Measurements from ENCODE around the gene CHRNA7. TPM values are rescaled to one million over a fixed set of nuclear protein-coding genes. Genes with fewer than 3 reads are reported as not detected.

CHRNA7 gene
- total and polyA plus RNA-seq, 10 of the 15 experiments (the other 5 are each of a cell fraction or from before 2014, with no cell fraction given), result 0.06 to 0.15 (median 0.12) TPM; not detected in 7

DNA sequence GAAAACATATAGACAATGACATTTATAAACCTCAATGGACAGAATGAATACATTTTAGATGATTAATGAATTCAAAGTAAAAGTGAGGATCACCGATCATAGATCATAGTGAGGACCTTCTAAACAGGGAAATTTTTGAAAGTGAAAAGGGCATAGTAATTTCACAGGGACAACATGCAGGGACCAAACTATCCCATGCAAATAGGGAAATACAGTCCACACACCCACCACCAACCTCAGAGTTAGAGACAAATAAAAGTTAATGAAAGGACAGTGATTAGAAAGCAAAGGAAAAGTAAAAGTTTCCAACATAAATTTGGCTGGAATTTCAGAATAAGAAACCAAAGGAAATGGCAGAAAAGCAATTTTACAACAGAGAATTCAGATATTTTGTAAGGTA lies 15.4 kb upstream of the CHRNA7 start:
- Histone ChIP-seq H3K9me3 (replicated peaks; ENCODE audit: control insufficient read depth, insufficient read depth, low read length) (no peaks in the 10 kb centered on the region), H3K4me3 (no peak overlapping the region), H3K4me2 (ENCODE audit: control insufficient read depth, insufficient read depth) (no peak overlapping the region), H3K9ac (ENCODE audit: control insufficient read depth, insufficient read depth, low read length) (no peak overlapping the region), H3K27me3 (replicated peaks in 1 of 2; ENCODE audit: control insufficient read depth in 2 of 2, insufficient read depth in 2 of 2, low read length in 1 of 2) (no peaks in the 10 kb centered on the region), H2AFZ (ENCODE audit: control insufficient read depth, low read depth, low read length) (no peak overlapping the region), H3K4me1 (ENCODE audit: control insufficient read depth, insufficient read depth, low read length) (no peaks in the 10 kb centered on the region), H3K27ac (ENCODE audit: control insufficient read depth, insufficient read depth) (no peak overlapping the region), H4K20me1 (ENCODE audit: control insufficient read depth, insufficient read depth) (no peaks in the 10 kb centered on the region), H3K79me2 (ENCODE audit: control insufficient read depth, insufficient read depth, low read length) (no peaks in the 10 kb centered on the region), H3K36me3 (ENCODE audit: control insufficient read depth in 2 of 2, insufficient read depth in 2 of 2, low read length in 1 of 2) (no peaks in the 10 kb centered on the region)
- BruUV-seq (replicated peaks), result no TSS peak
- ATAC-seq (no peak), DNase-seq (ENCODE audit: low read depth, low spot score) (no peak), FAIRE-seq (no peak)
- ChIA-PET CTCF (no interaction called here), SMC1A (ENCODE audit: uncharacterized antibody, unreplicated experiment) (no interaction called here), POLR2A (no interaction called here), RAD21 (ENCODE audit: unreplicated experiment) (no interaction called here)
- in situ Hi-C loops (cut with MboI), result no loop called here
- intact Hi-C loops (cut with micrococcal nuclease; ENCODE audit: unreplicated experiment), result no loop called here
- 62% methylated on average over 1 of the region's 1 CpG for WGBS (ENCODE audit: insufficient coverage, insufficient replicate concordance, low lambda C conversion rate, missing lambda C conversion rate)
- TF ChIP-seq, protein P1, sequence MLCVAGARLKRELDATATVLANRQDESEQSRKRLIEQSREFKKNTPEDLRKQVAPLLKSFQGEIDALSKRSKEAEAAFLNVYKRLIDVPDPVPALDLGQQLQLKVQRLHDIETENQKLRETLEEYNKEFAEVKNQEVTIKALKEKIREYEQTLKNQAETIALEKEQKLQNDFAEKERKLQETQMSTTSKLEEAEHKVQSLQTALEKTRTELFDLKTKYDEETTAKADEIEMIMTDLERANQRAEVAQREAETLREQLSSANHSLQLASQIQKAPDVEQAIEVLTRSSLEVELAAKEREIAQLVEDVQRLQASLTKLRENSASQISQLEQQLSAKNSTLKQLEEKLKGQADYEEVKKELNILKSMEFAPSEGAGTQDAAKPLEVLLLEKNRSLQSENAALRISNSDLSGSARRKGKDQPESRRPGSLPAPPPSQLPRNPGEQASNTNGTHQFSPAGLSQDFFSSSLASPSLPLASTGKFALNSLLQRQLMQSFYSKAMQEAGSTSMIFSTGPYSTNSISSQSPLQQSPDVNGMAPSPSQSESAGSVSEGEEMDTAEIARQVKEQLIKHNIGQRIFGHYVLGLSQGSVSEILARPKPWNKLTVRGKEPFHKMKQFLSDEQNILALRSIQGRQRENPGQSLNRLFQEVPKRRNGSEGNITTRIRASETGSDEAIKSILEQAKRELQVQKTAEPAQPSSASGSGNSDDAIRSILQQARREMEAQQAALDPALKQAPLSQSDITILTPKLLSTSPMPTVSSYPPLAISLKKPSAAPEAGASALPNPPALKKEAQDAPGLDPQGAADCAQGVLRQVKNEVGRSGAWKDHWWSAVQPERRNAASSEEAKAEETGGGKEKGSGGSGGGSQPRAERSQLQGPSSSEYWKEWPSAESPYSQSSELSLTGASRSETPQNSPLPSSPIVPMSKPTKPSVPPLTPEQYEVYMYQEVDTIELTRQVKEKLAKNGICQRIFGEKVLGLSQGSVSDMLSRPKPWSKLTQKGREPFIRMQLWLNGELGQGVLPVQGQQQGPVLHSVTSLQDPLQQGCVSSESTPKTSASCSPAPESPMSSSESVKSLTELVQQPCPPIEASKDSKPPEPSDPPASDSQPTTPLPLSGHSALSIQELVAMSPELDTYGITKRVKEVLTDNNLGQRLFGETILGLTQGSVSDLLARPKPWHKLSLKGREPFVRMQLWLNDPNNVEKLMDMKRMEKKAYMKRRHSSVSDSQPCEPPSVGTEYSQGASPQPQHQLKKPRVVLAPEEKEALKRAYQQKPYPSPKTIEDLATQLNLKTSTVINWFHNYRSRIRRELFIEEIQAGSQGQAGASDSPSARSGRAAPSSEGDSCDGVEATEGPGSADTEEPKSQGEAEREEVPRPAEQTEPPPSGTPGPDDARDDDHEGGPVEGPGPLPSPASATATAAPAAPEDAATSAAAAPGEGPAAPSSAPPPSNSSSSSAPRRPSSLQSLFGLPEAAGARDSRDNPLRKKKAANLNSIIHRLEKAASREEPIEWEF (IDR thresholded peaks at IDR 0.05; ENCODE audit: insufficient replicate concordance, low read depth, low read length), result no peak
- no peak for TF ChIP-seq ETV6 (conservative IDR thresholded peaks at IDR 0.05 in 1 of 2, IDR thresholded peaks at IDR 0.05 in 1 of 2; ENCODE audit: borderline replicate concordance in 1 of 2, low read depth in 1 of 2)
- no peak for TF ChIP-seq SMC3 (IDR thresholded peaks at IDR 0.05; ENCODE audit: borderline replicate concordance, low read length)
- no peak for TF ChIP-seq NR2C2 (IDR thresholded peaks at IDR 0.05; ENCODE audit: borderline replicate concordance, control insufficient read depth, insufficient read length, low read depth)
- no peak for TF ChIP-seq ZNF274 (IDR thresholded peaks at IDR 0.05; ENCODE audit: insufficient read depth, insufficient read length)
- TF ChIP-seq ZZZ3 (IDR thresholded peaks at IDR 0.05; ENCODE audit: control insufficient read depth, insufficient read length, low read depth), result no peak
- no peak for TF ChIP-seq RUNX3 (IDR thresholded peaks at IDR 0.05; ENCODE audit: low read length)
- TF ChIP-seq, protein P2, sequence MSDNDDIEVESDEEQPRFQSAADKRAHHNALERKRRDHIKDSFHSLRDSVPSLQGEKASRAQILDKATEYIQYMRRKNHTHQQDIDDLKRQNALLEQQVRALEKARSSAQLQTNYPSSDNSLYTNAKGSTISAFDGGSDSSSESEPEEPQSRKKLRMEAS (IDR thresholded peaks at IDR 0.05; ENCODE audit: low read depth, low read length), result no peak
- no peak for TF ChIP-seq TCF7 (IDR thresholded peaks at IDR 0.05; ENCODE audit: borderline replicate concordance)
- TF ChIP-seq, protein P3, sequence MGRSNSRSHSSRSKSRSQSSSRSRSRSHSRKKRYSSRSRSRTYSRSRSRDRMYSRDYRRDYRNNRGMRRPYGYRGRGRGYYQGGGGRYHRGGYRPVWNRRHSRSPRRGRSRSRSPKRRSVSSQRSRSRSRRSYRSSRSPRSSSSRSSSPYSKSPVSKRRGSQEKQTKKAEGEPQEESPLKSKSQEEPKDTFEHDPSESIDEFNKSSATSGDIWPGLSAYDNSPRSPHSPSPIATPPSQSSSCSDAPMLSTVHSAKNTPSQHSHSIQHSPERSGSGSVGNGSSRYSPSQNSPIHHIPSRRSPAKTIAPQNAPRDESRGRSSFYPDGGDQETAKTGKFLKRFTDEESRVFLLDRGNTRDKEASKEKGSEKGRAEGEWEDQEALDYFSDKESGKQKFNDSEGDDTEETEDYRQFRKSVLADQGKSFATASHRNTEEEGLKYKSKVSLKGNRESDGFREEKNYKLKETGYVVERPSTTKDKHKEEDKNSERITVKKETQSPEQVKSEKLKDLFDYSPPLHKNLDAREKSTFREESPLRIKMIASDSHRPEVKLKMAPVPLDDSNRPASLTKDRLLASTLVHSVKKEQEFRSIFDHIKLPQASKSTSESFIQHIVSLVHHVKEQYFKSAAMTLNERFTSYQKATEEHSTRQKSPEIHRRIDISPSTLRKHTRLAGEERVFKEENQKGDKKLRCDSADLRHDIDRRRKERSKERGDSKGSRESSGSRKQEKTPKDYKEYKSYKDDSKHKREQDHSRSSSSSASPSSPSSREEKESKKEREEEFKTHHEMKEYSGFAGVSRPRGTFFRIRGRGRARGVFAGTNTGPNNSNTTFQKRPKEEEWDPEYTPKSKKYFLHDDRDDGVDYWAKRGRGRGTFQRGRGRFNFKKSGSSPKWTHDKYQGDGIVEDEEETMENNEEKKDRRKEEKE (IDR thresholded peaks at IDR 0.05), result no peak
- TF ChIP-seq CEBPB (IDR thresholded peaks at IDR 0.05; ENCODE audit: borderline replicate concordance in 1 of 2, low read depth in 2 of 2, low read length in 2 of 2), result no peak
- TF ChIP-seq MYC (IDR thresholded peaks at IDR 0.05; ENCODE audit: insufficient read depth, insufficient read length, insufficient replicate concordance, low read length, severe bottlenecking), result no peak
- TF ChIP-seq MEF2A (IDR thresholded peaks at IDR 0.05; ENCODE audit: insufficient read depth, low read depth, low read length), result no peak
- TF ChIP-seq, protein P4, sequence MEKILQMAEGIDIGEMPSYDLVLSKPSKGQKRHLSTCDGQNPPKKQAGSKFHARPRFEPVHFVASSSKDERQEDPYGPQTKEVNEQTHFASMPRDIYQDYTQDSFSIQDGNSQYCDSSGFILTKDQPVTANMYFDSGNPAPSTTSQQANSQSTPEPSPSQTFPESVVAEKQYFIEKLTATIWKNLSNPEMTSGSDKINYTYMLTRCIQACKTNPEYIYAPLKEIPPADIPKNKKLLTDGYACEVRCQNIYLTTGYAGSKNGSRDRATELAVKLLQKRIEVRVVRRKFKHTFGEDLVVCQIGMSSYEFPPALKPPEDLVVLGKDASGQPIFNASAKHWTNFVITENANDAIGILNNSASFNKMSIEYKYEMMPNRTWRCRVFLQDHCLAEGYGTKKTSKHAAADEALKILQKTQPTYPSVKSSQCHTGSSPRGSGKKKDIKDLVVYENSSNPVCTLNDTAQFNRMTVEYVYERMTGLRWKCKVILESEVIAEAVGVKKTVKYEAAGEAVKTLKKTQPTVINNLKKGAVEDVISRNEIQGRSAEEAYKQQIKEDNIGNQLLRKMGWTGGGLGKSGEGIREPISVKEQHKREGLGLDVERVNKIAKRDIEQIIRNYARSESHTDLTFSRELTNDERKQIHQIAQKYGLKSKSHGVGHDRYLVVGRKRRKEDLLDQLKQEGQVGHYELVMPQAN (conservative IDR thresholded peaks at IDR 0.05), result no peak

All from GM12878 (cell line).